Stimulated activated CD4-positive, alpha-beta T cell treated with anti-CD3 and anti-CD28 coated beads, Interleukin-12 subunit alpha, Interleukin-12 subunit beta, amount 100 ng/mL, for 48 hours (primary cell): ENCODE results near the gene S100A10.

Experiments used
- DNase-seq, 3 donors: peaks; one replicate each; pipeline ENCODE4 v3.0.0-alpha.2; 2020; ENCODE audit warnings: low read depth in 2 of 3, low spot score in 1 of 3

Gene S100A10

DNA sequence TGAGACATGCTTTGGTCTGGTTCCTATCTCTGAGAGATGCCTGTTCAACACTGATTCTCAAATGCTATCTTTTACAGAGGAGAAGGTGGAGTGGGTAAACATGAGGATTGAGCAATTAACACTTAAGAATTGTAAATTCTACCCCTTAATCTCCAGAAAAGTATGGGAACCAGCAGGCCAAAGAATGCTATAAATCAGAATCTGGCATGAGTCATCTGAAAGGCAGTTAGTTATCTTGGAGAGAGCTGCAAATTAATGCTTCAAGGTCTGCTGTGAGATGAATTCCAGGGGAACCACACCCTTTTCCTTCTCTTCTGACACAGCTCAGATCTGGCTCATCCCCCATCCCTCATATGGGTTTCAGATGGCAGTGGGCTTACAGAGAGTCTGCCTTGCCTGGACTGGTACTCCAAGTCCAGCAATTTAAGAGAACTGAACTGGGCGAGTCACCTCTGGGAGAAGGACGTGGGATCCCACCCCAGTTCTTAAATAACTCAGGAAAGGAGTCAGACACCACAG lies 5.2 kb downstream of the S100A10 start:
- no peak for DNase-seq

GRCh38 chr1:151986501-151987190 lies 7.0 kb downstream of the S100A10 start:
- DNase-seq, result no peak

DNA sequence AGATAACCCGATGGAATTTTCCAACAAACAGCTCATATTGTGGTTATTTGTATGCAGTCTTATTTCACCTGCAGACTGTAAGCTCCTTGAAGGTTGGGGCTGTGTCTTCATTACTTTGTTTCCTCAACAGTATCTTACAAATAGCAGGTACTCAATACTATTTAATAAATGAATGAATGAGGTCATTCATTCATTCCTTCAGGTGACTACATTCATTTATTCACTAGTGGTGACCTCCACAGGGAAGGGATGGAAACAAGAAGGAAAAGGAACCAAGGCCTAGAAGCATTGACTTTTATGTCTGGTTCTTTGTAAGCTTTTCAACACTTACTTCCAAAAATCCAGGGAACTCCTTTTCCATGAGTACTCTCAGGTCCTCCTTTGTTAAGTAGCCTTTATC lies 7.9 kb downstream of the S100A10 start:
- no peak for DNase-seq

- no peak for DNase-seq
Observed at GRCh38 chr1:151985270-151985669, 8.4 kb downstream of the S100A10 start.

GRCh38 chr1:151984313-151984956 lies 9.2 kb downstream of the S100A10 start:
- DNase-seq, result peak in 1 of 3 donors; percentile 23

- no peak for DNase-seq
Observed at GRCh38 chr1:151982300-151983005, 11.2 kb downstream of the S100A10 start.

GRCh38 chr1:151981178-151981525 lies 12.5 kb downstream of the S100A10 start:
- no peak for DNase-seq

- DNase-seq, result no peak
Observed at GRCh38 chr1:151980287-151981177, 13.1 kb downstream of the S100A10 start.

GRCh38 chr1:151978922-151979321 lies 14.7 kb downstream of the S100A10 start:
- DNase-seq, result no peak

- no peak for DNase-seq
Observed at GRCh38 chr1:151977662-151978230, 15.9 kb downstream of the S100A10 start.

GRCh38 chr1:151976858-151977257 lies 16.8 kb downstream of the S100A10 start:
- no peak for DNase-seq

GRCh38 chr1:151976015-151976343 lies 17.7 kb downstream of the S100A10 start:
- DNase-seq, result no peak

GRCh38 chr1:151975311-151976014 lies 18.2 kb downstream of the S100A10 start:
- no peak for DNase-seq

DNA sequence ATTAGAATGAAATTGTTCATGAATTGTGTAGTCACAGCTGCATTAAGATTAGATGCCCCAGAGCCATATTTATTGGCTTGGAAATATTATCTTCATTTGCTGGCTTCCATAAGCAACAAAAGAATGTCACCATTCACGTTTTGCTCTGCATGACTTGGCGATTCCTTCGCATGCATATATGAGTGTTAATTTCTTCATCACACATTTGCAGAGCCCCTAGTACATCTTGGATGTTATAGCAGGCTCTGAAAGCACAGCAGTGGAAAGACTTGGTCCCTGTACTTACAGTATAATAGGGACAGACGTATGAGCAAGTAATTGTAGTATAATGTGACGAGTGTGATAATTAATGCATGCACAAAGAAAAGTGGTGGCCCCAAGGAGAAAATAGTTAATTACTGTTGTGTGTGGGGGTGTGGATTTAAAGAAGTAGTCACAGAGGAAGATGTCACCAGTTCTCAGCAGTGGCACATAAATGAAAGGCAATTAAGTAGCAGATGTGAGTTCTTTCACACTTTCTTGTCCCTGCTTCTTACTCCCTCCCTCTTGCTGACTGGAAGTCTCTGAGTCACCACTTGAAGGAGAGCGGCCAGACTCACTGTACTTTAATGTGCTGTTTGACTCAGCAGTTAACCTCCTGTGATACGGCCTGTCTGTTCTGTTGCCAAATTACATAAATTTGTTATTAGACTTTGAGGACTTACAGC lies 21.0 kb downstream of the S100A10 start:
- DNase-seq, result no peak

- DNase-seq, result no peak
Observed at GRCh38 chr1:151970626-151971025, 23.0 kb downstream of the S100A10 start.

GRCh38 chr1:151970128-151970527 lies 23.5 kb downstream of the S100A10 start:
- DNase-seq, result no peak

DNA sequence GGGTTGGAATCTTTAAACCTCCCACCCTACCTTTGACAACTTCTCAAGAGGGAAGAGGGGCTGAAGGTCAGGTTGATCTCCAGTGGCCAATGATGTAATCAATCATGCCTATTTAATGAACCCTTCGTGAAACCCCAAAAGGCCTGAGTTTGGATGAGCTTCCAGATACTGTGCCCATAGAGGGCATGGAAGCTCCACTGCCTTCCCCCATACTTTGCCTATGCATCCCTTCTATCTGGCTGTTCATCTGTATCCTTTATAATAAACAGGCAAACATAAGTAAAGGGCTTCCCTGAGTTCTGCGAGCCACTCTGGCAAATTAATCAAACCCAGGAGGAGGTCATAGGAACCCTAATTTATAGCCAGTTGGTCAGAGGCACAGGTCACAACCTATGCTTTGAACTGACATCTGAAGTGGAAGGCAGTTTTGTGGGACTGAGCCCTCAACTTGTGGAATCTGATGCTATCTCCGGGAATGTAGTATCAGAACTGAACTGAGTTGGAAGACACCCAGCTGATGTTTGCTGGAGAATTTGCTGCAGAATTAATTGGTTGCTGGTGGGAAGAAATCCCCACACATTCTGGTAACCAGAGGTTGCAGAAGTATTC lies 24.8 kb downstream of the S100A10 start:
- DNase-seq, result no peak

DNA sequence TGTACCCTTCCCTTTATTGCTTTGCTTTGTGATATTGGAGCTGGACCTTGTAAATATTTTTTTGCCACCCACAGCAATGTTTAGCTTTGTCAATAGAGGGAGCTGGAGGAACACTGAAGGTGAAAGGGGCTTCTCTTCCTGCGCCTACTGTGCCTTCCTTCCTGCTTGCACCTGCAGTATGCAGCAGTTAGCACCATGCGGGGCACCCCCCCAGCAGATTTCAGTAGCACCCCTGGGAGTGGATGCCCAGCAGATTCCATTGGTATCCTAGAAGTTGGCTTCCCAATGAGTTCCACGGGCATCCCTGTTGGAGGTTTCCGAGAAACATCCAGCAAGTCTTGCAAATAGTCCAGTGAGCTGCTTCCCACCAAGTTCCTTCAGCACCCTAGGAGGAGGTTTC lies 25.6 kb downstream of the S100A10 start:
- DNase-seq, result peak in 1 of 3 donors; percentile 60

GRCh38 chr1:151967091-151967490 lies 26.6 kb downstream of the S100A10 start:
- no peak for DNase-seq
